IPS-NIHi7 (cell line): ENCODE results near the gene CTDSP2.
A peak's percentile ranks its signal among the peaks of the same experiment; 100 is the strongest.
"Not testable (repeated sequence)": the region's sequence is repeated elsewhere in the genome, so short reads cannot be mapped to it uniquely, and the experiment has no call there.

Experiments
- DNase-seq: peaks from one replicate; pipeline ENCODE4 v3.0.0; 2012; ENCODE audit warnings: mixed read lengths; ENCODE audit errors: extremely low spot score

CTDSP2 gene

GRCh38 chr12:57852620-57853500, 6.3 kb upstream of the CTDSP2 start:
- peak; percentile 82 for DNase-seq

- DNase-seq: no peak
These were observed 5.7 kb upstream of the CTDSP2 start for GRCh38 chr12:57852200-57852599.

GRCh38 chr12:57851552-57851951, 5.0 kb upstream of the CTDSP2 start:
- DNase-seq: no peak

GRCh38 chr12:57850854-57851430, 4.4 kb upstream of the CTDSP2 start:
- DNase-seq: no peak

GRCh38 chr12:57849447-57849846, 2.9 kb upstream of the CTDSP2 start:
- DNase-seq: not testable (repeated sequence)

GRCh38 chr12:57849035-57849434, 2.5 kb upstream of the CTDSP2 start:
- DNase-seq: no peak

GRCh38 chr12:57848208-57848607, 1.7 kb upstream of the CTDSP2 start:
- DNase-seq: no peak

GRCh38 chr12:57846285-57846576, 298 bp downstream of the CTDSP2 start:
- no peak for DNase-seq

- peak; percentile 58 for DNase-seq
These were observed 848 bp downstream of the CTDSP2 start for GRCh38 chr12:57845478-57846284.

- peak; percentile 64 for DNase-seq
These were observed 1.6 kb downstream of the CTDSP2 start for GRCh38 chr12:57844709-57845477.

- peak; percentile 67 for DNase-seq
These were observed 3.9 kb downstream of the CTDSP2 start for GRCh38 chr12:57842342-57843294.

- no peak for DNase-seq
These were observed 5.1 kb downstream of the CTDSP2 start for GRCh38 chr12:57841445-57841844.

GRCh38 chr12:57840726-57841125, 5.8 kb downstream of the CTDSP2 start:
- no peak for DNase-seq

GRCh38 chr12:57839996-57840395, 6.5 kb downstream of the CTDSP2 start:
- no peak for DNase-seq

GRCh38 chr12:57838594-57839302, 7.8 kb downstream of the CTDSP2 start:
- DNase-seq: no peak

GRCh38 chr12:57837864-57838562, 8.5 kb downstream of the CTDSP2 start:
- peak; percentile 43 for DNase-seq

- DNase-seq: peak; percentile 52
These were observed 9.8 kb downstream of the CTDSP2 start for GRCh38 chr12:57836442-57837375.
